HuH-7 (cell line): ENCODE data around the gene RNF4.

ENCODE experiments used
- DNase-seq: peaks from one replicate; pipeline ENCODE4 v3.0.0; 2011; ENCODE audit warnings: low spot score

RNF4 gene

DNA sequence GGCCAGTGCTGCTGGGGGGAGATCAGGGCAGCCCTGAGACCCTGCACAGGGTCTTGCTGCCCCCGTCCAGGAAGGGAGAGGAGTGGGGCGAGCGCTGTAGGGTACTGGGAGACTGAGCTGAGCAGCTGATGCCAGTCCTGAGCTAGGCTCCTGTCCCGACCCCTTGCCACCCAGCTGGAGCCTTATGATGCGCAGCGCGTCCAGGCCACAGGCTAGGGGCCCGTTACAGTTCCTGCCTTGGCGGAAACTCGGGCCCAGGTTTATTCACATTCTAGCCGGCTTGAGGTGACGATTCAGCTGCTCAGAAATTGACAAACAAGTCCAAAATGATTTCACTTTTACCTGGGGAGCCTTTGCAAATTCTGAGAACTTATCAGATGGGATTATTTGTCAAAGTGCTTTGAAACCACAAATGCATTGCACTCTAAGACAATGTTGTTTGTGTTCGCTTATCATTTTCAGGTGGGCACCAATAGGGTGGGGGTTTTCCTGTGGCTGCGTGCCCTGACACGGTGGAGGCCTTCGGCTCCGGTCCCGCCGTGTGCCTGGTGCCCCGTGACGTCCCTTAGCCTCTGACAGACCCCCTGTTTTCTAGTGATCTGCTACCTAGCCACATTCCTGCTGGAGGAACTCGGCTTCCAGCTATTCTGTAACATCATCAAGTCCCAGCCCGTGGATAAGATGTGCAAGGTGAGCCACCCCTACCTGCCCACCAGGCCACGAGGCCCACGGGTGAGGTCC, 31.3 kb upstream of the RNF4 start:
- DNase-seq, result no peak

DNA sequence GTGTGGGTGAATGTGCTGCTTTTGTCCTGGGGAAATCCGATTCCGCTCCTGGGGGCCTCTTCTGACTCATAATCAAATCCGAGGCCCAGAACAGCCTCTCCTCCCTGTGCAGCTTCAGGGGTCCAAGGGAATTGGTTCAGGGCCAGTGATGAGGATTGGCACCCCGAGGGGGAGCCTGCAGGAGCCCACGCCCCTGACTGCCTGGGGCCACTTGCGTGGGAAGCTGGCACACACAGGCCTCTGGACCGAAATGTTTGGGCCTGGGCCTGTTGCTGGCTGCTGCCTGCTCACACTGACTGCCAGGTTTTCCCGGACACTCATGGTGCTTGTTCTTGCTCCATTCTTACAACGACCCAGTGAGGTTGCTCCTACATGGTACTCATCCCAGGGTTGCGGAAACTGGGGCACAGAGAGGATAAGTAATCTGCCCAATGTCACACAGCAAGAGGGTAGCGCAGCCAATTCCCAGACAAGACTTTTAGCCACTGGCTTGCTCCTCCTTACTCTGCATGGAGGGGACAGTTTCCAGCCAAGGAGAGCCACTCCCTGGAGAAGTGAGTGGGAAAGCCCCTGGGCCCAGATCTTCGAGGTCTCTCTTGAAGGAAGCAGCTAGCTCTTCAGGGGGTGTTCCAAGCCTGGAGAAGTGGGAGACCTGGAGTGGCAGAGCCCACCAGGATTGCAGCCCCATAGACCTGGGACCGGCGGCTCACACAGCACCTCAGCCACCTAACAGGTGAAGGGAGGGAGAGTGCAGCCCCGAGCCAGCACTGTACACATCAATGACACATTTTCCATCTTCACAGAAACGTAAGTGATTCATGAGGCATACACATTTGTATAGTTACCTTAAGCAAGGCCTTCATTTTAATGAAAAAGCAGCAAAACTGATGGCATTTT, 29.8 kb upstream of the RNF4 start:
- no peak for DNase-seq

DNA sequence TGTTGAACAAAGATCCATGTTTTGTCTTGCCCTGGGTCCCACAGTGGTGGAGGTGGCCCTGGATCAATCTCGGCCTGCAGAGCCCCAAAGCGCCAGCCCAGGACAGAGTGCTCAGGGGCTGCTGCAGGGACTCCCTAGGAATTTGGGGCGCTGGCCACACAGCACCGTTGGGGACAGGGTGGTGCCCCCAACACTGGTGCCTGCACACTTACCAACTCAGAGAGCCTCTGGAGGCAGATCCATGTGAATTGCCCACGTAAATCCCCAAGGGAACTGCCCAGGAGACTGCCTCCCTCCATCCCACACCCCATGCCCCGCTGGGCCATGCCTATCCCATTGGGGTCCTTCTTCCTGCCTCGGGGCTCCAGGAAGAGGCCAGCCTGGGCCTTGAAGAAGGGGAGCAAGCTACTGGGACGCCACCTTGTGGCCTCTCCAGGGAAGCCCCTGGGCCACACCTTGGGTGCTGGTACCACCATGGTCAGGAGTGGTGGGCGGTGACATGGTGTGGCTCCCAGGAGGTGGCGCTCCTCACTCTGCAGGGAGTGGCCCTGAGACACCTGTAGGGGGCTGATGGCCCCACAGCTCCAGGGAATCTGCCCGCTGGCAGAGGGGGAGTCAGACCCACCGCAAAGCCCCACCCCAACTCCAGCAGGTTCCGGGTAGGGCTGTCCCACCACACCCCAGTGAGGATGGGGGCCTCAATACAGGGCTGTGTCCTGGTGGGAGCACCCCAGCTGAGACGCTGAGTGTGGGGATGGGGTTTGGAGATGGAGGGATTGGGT, 27.3 kb upstream of the RNF4 start:
- DNase-seq, result peak; percentile 98

DNA sequence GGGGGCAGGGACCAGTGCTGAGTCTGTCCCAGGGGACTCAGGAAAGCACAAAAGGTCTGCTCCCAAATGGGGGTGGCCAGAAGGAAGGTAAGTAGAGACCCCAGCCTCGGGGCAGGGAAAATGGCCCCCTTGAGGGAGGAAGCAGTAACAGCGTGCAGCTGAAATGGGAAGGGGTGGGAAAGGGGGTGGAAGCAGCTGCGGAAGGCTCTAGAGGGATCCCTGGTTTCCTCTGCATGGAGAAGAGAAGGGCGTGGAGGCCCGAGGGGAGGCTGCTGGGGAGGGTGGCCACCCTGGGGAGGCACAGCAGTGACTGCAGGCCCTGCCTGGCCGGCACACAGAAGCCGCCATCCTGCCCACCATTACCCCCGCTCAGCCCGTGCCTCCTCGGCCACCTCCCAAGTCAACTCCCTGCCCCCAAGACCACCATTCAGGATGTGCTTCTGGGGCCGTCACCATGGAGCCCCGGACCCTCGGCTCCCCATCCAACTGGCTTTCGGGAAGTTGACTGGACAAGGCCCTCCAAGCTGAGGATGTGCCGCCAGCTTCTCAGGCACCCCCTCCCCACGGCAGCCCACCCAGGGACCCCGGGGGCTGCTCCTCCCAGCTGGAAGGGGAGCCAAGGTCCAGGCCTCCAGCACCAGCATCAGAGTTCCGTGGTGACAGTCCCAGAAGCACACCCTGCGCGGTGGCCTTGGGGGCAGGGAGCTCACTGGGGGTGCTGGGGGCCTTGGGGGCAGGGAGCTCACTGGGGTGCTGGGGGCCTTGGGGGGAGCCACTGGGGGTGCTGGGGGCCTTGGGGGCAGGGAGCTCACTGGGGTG, 26.5 kb upstream of the RNF4 start:
- peak; percentile 83 for DNase-seq

DNA sequence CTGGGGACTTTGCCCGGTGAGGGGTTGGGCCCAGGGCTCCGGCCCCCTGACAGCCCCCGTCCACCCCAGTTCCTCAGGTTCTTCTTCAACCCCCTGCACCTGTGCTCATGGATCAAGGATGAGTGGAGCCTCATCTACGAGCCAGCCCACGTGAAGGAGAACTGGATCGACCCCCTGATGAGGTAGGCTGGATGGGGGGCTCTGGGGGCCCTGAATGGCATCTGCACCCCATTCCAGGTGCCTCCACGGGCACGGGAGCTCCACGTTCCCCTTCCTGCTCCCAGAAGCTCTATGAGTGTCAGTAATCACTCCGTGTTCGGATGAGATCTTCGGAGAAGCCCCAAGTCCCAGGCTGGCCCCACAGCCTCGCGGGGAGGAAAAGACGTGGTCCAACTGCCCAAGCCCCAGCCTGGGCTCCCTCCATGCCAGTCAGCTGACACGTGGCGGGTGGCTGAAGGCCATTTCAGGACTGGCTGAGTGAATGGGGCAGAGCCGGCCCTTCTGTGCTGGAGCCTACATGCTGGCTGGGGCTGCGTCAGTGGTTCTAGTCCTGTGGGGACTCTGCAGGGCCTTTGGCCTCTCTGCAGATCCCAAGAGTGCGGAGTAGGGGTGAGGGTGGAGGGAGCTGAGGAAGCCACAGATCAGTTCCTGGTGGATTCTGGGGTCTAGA, 25.7 kb upstream of the RNF4 start:
- no peak for DNase-seq

DNA sequence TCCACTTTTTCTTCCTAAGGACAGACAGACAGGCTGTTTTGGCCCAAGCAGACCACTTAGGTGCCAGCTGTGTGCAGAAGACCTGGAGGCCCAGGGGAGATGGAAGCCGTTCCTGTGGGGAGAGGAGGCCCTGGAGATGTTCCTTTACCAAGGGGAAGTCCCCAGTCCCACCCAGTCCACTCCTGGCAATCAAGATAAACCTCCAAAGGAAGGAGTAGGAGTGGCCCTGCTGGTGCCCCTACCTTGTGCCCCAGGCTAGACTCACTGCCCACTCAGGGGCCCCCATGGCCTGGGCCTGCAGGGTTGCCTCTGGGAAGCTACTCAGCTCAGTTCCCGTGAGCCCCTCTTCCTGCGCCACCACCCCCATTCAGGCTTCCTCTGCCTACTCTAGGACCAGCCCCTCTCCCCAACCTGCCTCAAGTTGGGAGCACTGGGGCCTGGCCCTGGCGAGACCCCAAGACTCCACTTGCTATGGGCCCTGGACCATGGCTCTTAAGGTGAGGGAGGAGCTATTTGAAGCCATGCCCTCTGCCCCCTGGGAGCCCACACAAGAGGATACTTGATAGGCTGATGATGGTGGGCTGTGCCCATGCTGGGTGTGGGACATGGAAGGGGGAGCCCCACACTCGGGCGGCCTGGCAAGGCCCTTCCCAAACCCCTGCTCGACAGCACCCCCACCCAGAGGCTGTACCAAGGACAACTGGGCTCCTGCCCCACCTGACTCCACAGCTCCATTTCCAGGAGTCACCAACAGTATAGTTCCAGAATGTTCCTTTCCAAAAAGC, 24.8 kb upstream of the RNF4 start:
- DNase-seq, result no peak

DNA sequence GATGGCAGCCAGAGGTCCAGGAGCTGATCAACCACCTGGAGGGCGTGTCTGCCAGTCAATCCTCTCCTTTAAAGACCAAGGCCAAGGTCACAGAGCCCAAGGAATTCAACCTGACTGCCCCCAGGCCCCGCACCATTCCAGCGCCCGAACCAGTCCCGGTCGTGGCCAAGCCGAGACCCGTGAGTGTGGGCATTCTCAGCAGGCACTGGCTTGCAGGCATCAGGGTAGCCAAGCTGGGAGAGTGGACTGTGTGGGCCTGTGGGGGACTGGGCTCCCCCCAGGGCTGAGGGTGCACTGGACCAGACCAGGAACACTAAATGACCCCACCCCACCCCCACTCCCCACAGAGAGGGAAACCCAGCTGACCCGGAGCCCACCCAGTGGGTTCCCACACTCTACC, 23.8 kb upstream of the RNF4 start:
- no peak for DNase-seq

DNA sequence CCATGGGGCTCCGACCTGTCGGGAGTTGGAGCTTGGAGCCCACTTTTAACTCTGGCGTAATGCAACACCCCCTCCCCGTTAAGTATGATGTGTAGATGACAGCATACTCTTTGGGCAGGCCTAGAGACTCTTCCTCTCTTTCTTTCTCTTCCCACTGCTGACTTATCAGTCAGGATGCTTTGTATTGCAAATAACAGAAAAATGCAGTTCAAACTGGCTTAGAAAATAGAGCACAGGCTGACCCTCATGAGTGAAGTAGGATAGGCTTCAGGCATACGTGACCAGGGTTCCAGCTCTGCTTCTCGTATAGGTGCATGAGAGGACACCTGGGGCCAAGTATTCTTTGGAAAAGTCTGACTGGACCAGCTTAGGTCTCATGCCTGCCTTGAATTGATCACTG, 23.3 kb upstream of the RNF4 start:
- no peak for DNase-seq

DNA sequence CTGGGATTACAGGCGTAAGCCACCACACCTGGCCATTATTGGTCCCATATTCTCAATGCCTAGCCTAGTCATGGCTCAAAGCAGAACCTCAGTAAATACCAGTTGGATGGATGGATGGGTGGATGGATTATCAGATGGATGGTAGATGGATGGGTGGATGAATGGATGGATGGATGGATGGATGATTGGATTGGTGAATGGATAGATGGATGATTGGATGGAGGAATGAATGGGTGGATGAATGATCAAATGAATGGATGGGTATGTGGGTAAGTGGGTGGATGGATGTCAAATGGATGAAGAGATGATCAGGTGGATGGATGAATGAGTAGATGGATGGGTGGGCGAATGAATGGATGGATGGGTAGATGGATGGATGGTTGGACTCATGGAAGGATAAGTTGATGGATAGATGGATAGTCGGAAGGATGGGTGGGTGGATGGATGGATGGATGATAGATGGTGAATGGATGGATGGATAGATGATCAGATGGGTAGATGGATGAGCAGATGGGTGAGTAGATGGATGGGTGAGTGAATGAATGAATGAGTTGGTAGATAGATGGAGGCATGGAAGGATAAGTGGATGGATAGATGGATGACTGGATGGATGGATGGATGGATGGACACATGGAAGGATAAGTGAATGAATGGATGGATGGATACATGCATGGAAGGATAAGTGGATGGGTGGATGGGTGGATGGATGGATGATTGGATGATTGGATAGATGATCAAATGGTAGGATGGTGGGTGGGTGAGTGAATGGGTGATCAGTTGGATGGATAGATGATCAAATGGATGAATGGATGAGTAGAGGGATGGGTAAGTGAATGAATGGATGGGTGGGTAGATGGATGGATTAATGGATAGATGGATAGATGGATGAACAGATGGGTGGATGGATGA, 22.0 kb upstream of the RNF4 start:
- DNase-seq, result no peak

DNA sequence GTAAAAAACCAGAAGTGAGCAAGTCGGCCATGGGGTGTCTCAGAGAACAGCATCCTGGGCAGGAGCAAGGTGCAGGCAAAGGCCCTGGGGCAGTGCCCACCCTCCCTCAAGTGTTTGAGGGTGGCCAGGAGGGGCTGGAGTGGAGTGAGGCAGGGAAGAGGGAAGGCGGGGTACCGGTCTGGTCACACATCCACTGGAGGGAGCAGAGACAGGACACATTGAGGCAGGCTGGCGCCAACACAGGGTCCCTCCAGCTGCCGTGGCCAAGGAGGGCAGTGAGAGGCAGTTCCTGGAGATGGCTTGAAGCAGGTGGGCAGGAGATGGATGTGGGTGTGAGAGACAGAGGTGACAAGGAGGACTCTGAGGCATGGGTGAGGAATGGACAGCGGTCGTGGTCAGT, 20.3 kb upstream of the RNF4 start:
- DNase-seq, result no peak

DNA sequence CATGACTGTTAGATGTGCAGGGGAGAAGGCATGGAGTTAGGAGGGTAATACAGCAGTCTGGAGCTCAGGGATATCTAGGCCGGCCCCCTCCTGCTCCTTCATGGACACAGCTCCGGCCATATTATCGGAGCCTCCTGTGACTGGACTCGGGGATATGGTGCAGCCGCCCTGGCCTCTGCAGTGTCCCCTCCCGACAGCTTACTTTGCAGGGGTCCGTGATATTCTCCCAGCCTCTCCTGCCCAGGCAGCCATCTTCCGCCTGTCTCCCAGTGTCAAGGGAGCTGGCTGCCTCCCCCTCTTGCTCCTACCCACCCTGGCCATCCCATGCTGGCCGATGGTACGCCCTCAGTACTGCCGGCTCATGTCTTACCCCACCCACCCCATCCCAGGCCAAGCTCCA, 19.9 kb upstream of the RNF4 start:
- DNase-seq, result no peak

DNA sequence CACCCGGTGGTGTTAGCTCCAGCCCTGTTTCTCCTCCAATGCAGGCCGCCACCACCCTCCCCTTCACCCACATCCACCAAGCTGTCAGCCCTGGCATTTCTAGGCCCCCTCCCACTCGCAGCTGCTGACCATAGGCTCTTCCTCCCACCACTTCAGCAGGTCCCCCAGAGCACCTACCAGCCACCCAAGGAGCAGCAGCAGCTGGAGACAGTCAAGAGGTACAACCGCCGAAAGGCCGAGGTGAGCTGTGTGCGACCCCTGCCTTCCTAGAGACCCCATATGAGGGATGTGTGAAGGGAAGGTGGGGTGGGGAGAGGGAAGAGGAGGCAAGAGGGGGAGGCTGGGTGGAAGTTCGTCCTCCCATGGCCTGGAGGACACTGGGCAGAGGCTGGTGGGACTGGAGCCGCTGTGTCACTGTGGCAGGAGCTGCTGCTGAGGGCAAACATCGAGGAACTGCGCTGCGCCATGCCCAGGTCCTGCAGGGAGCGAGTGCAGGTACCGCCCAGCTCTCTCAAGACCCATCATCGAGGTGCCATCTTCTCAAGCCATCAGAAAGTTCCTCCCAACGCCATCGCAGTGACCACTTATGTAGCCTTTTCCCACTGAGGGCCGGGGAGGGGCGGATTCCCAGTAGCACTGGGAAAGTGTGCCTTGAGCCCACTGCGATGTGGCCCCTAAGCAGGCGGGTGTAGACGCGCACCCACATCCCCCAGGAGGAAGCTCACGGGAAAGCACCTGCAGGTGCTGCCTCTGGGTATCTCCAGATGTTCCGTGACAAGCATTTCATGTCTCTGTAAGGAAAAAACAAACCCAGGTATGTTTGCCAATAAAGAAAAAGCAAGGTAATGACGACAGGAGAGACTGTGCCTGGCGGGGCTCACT, 19.2 kb upstream of the RNF4 start:
- no peak for DNase-seq

DNA sequence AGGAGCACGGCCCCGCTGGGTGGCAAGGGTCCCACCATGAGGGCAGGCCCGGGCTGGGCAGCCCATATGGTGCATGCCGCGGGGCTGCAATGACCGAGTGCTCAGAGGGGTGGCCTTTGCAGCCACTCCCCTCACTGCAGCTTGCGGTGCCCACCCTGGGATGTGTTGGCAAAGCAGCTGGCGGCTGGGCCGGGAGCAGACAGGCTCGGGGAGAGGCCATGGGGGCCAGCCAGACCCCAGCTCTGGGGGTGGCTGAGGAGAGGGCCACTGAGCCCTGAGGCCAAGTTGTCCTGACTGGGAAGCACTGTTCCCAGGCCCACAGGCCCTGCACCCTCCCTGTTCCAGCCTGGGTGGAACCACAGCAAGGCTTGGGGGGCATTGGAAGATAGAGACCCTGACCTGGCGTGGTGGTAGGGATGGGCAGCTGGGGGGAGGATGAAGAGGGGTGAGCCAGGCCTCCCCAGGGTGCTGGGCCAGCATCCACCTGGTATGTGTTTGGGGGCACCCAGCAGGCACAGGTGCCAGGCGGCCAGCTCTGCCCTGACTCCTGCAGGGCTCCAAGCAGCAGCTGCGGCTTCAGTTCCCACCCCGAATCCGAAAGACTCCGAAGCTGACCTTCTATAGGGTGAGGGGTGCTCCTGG, 18.4 kb upstream of the RNF4 start:
- DNase-seq, result no peak

DNA sequence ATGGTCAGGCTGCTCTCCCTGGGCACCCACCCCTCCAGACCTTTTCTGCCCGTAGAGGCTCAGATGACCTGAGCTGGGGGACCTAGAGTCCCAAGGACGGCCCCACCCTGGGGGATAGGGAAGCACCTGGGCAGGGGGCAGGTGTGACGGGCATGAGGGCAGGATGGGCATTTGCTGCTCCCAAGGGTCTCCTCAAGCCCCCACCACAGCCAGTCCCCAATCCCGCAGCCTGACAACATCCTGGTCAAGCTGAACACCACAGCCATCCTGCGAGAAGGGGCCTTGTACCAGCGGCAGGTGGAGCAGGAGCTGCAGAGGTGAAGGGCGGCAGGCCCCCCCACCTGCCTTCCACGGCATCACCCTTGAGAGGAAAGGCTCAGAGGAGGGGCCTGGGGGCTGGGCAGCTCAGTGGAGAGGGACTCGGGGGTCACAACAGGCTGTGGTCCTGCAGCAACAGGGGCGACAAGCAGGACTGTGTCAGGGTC, 17.8 kb upstream of the RNF4 start:
- no peak for DNase-seq

DNA sequence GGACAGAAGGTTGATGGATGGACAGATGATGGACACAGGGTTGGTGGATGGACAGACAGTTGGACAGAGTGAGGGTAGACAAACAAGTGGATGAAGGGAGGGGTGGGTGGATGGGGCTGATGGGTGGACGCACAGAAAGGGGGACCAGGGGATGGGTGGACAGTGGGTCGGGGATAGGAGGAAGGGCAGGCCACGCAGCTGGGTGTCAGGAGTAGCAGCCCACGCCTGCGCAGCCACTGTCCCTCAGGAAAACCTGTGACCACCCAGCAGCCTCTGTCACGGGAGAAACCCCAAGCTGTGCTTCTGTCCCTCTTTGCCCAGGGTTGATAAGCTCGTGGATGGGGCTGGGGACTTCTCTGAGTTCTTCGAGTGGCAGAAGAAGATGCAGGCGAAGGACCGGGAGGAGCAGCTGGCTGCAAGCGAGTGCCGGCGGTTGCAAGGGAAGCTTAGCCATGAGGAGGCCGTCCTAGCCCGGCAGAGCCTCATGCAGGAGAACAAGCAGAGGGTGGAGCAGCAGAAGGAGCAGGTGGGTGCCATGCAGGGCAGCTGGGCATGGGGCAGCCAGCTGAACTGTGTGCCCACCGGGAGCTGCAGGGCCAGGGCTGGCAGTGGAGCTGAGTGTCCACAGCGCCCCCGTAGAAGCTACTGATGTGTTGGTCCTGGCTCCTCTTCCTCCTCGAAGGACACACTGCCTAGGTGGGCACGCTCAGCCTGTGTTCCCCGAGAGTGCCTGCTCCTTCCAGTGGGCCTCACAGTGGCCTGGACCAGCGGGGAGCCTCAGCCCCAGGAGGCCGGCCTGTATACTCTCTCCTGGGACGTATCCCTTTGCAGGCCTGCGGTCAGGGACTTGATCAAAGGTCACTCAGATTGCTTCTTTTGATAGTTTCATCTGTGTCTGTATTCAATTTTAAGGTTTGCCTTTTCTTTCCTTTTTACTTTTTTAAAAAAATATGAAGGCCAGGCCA, 16.8 kb upstream of the RNF4 start:
- peak; percentile 69 for DNase-seq

DNA sequence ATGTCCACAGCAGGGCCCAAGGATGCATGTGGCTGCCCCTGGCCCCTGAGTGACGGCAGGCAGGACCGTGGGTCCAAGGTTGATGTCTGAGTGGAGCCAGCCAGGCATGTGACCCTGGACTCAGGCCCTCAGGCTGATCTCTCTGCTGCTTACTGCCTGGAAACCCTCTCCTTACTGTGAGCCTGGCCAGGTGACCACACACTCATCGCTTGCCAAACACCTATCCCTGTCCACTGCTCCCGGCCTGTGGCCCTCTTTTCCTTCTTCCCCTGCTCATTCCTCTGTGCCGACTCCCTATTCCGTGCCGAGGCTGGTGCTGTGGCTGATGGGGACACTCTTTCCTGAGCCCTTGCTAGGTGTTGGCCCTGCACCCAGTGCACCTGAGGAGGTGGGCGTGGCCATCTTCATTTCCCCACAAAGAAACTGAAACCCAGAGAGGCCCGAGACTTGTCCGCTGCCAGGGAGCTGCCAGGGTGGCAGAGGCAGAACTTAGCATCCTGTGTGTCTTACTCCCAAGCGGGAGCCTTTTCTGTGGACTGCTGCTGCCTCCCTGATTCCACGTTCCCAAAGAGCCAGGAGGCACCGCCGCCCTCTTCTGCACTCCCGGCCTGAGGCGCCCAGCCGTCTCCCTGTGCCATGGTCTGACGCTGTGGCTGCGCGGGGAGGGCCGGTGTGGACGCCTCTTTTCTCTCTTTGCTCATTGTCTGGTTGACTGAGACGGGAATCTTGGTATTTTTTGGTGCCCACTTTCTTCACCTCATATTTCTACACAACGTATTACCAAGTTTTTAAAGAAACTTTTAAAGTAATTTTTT, 11.2 kb upstream of the RNF4 start:
- no peak for DNase-seq
